ENCODE measurements around the gene DAPL1. TPM values are rescaled to one million over a fixed set of nuclear protein-coding genes. Genes with fewer than 3 reads are reported as not detected.
"Not testable (repeated sequence)": the region's sequence is repeated elsewhere in the genome, so short reads cannot be mapped to it uniquely, and the experiment has no call there.

The DAPL1 gene
- total RNA-seq, 2 experiments from 2014 or later: not detected

- Mint-ChIP-seq H3K4me1 (no peaks in the 10 kb centered on the region), H3K27ac (no peak overlapping the region), H3K9me3 (no peaks in the 10 kb centered on the region), H3K4me3 (no peak overlapping the region), H3K36me3 (ENCODE audit: low read depth) (no peaks in the 10 kb centered on the region), H3K27me3 (peaks cover 3% of the 10 kb centered on the region)
- POLR2A ChIA-PET: no interaction called here
- no peak for DNase-seq
- CTCF ChIA-PET: no interaction called here
Measured at GRCh38 chr2:158845444-158845843, 50.3 kb downstream of the DAPL1 start.

GRCh38 chr2:158845859-158846258 is 50.7 kb downstream of the DAPL1 start:
- Mint-ChIP-seq H3K27ac (no peak overlapping the region), H3K9me3 (no peaks in the 10 kb centered on the region), H3K4me3 (no peak overlapping the region), H3K36me3 (ENCODE audit: low read depth) (no peaks in the 10 kb centered on the region), H3K27me3 (peaks cover 3% of the 10 kb centered on the region), H3K4me1 (no peaks in the 10 kb centered on the region)
- POLR2A ChIA-PET: no interaction called here
- CTCF ChIA-PET: no interaction called here
- DNase-seq: no peak

GRCh38 chr2:158847526-158847925 is 52.4 kb downstream of the DAPL1 start:
- not testable (repeated sequence) for DNase-seq; H3K36me3 Mint-ChIP-seq (ENCODE audit: low read depth)

GRCh38 chr2:158848031-158848970 is 53.2 kb downstream of the DAPL1 start:
- H3K27ac Mint-ChIP-seq; DNase-seq; H3K4me3 Mint-ChIP-seq; POLR2A ChIA-PET; CTCF ChIA-PET; H3K27me3 Mint-ChIP-seq; H3K4me1 Mint-ChIP-seq; H3K36me3 Mint-ChIP-seq (ENCODE audit: low read depth); H3K9me3 Mint-ChIP-seq: not testable (repeated sequence)

More at GRCh38 chr2:158847526-158847925, 52.4 kb downstream of the DAPL1 start:
- H3K27ac Mint-ChIP-seq, H3K4me3 Mint-ChIP-seq, H3K27me3 Mint-ChIP-seq, H3K4me1 Mint-ChIP-seq, H3K9me3 Mint-ChIP-seq, CTCF ChIA-PET, POLR2A ChIA-PET: not testable (repeated sequence)

- H3K4me3 Mint-ChIP-seq; DNase-seq; CTCF ChIA-PET; H3K4me1 Mint-ChIP-seq; POLR2A ChIA-PET; H3K27ac Mint-ChIP-seq; H3K36me3 Mint-ChIP-seq (ENCODE audit: low read depth); H3K27me3 Mint-ChIP-seq; H3K9me3 Mint-ChIP-seq: not testable (repeated sequence)
Measured at GRCh38 chr2:158860179-158860578, 65.1 kb downstream of the DAPL1 start.

- CTCF ChIA-PET: not testable (repeated sequence)
Measured at GRCh38 chr2:158861626-158862025, 66.5 kb downstream of the DAPL1 start.

GRCh38 chr2:158865469-158865868 is 70.4 kb downstream of the DAPL1 start:
- H3K9me3 Mint-ChIP-seq; POLR2A ChIA-PET; H3K4me3 Mint-ChIP-seq; H3K27ac Mint-ChIP-seq; DNase-seq; H3K4me1 Mint-ChIP-seq; CTCF ChIA-PET; H3K27me3 Mint-ChIP-seq; H3K36me3 Mint-ChIP-seq (ENCODE audit: low read depth): not testable (repeated sequence)

More at GRCh38 chr2:158861626-158862025, 66.5 kb downstream of the DAPL1 start:
- H3K27ac Mint-ChIP-seq; H3K36me3 Mint-ChIP-seq (ENCODE audit: low read depth); H3K4me1 Mint-ChIP-seq; POLR2A ChIA-PET; H3K4me3 Mint-ChIP-seq; H3K9me3 Mint-ChIP-seq; H3K27me3 Mint-ChIP-seq; DNase-seq: not testable (repeated sequence)

Other genes starting within 250 kb of the DAPL1 start
- gene TANC1, start 173.3 kb downstream of the DAPL1 start, total RNA-seq: under 1 TPM; 0.32 to 0.52 TPM

Measured in activated CD4-positive, alpha-beta T cell treated with anti-CD3 and anti-CD28 coated beads, Interleukin-2, amount 10 ng/mL, durations not matched to agents 7 days and 5 days (primary cell).